ENCODE results near the gene NDUFA12.

- TF ChIP-seq CTCF (IDR thresholded peaks at IDR 0.05) = no peak
- TF ChIP-seq POLR2A (IDR thresholded peaks at IDR 0.05) = no peak
- TF ChIP-seq POLR2AphosphoS5 (IDR thresholded peaks at IDR 0.05) = no peak
These were observed 30.7 kb downstream of the NDUFA12 start for GRCh38 chr12:94972795-94973194.
